ENCODE measurements around the gene KRTAP5-9. TPM values are rescaled to one million over a fixed set of nuclear protein-coding genes. Genes with fewer than 3 reads are reported as not detected.
"Not testable (repeated sequence)": the region's sequence is repeated elsewhere in the genome, so short reads cannot be mapped to it uniquely, and the experiment has no call there.

Gene KRTAP5-9
- polyA plus RNA-seq, 6 donors from 2014 or later, result 0.27 TPM; not detected in 5

DNA sequence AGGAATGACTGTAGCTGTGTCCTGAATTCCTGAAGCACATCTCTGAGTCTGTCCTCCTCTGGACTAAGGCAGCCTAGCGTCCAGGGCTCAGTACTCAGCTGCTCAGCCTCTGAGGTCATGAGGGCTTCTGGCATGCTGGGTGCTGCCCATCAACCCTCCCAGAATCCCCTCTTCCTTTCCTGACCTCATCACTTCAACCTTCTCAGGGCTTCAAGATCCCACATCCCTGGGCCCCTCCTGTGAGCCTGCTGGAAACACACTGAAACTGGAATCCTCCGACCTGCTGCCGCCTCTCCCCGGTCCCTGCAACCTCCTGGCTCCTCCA is 9.6 kb upstream of the KRTAP5-9 start:
- H3K27me3 Mint-ChIP-seq, result peaks cover 3 to 24% (median 11%) of the 10 kb centered on the region in 3 donors
- peaks cover 4 to 12% of the 10 kb centered on the region in 2 donors for H3K36me3 Mint-ChIP-seq
- peaks cover 9 to 10% (median 9%) of the 10 kb centered on the region in 3 donors for H3K4me1 Mint-ChIP-seq
- DNase-seq (no peak), ATAC-seq (ENCODE audit: low read depth in 2 of 2) (no peak)
- H3K27ac Mint-ChIP-seq, result peak overlapping the region in 1 of 6 donors; percentile 60
- peaks cover 0 to 13% (median 8%) of the 10 kb centered on the region in 7 donors for H3K9me3 Mint-ChIP-seq
- no peak overlapping the region for H3K4me3 Mint-ChIP-seq

GRCh38 chr11:71539017-71539416 is 9.2 kb upstream of the KRTAP5-9 start:
- no peak overlapping the region for H3K4me3 Mint-ChIP-seq
- H3K27ac Mint-ChIP-seq, result peak overlapping the region in 1 of 6 donors; percentile 60
- peaks cover 12 to 14% (median 13%) of the 10 kb centered on the region in 3 donors for H3K4me1 Mint-ChIP-seq
- peaks cover 0 to 13% (median 8%) of the 10 kb centered on the region in 7 donors for H3K9me3 Mint-ChIP-seq
- H3K36me3 Mint-ChIP-seq, result peaks cover 4 to 12% of the 10 kb centered on the region in 2 donors
- peaks cover 3 to 24% (median 11%) of the 10 kb centered on the region in 3 donors for H3K27me3 Mint-ChIP-seq
- ATAC-seq (ENCODE audit: low read depth in 2 of 2), result no peak
- DNase-seq, result no peak

DNA sequence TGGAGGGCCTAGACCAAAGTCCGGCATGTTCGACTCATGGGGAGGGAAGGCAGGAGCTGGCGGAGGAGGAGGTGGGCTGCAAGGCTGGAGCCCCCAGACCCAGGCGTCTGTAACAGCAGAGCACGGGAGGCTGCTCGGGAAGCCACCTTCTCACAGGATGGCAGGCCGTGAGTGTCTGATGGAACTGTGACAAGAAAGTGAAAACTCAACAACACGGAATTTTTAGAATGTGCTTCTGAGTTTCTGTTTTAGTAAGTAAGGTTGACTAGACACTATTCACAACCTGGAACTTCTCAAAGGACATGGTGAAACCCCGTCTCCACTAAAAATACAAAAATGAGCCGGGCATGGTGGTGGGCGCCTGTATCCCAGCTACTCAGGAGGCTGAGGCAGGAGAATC is 8.2 kb upstream of the KRTAP5-9 start:
- H3K4me3 Mint-ChIP-seq; H3K27ac Mint-ChIP-seq; ATAC-seq (ENCODE audit: low read depth in 2 of 2); DNase-seq: not testable (repeated sequence)
- Mint-ChIP-seq H3K36me3 (peaks cover 4 to 12% of the 10 kb centered on the region in 2 donors), H3K9me3 (peaks cover 0 to 13% (median 8%) of the 10 kb centered on the region in 7 donors), H3K4me1 (peaks cover 16 to 21% (median 19%) of the 10 kb centered on the region in 3 donors), H3K27me3 (peaks cover 3 to 24% (median 11%) of the 10 kb centered on the region in 3 donors)

DNA sequence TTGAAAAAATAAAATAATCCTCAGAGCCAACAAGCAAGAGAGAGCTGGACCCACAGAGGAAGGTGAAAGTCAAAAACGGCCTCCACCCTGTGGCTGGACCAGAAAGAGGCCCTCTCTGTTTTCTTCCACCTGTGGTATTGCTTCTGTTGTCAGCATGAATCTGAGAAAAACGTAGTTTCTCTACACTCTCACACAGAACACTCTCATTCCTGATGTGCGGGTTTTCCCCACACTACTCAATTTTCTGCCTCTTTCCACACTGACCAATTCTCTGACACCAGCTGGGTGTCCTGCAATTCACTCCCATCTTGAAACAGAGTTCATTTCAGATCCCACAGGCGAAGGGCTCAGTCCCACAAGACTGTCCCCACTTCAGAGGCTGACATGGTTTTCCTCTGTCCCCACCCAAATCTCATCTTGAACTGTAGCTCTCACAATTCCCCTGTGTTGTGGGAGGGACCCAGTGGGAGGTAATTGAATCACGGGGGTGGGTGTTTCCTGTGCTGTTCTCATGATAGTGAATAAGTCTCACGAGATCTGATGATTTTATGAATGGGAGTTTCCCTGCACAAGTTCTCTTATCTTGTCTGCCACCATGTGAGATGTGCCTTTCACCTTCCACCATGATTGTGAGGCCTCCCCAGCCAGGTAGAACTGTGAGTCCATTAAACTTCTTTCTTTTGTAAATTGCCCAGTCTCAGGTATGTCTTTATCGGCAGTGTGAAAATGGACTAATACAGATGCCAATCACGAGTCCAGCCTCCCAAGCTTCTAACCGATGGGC is 7.5 kb upstream of the KRTAP5-9 start:
- not testable (repeated sequence) for ATAC-seq (ENCODE audit: low read depth in 2 of 2); H3K4me3 Mint-ChIP-seq; DNase-seq
- peaks cover 16 to 21% (median 19%) of the 10 kb centered on the region in 3 donors for H3K4me1 Mint-ChIP-seq
- peak overlapping the region in 2 of 6 donors; percentile 7 to 73 for H3K27ac Mint-ChIP-seq
- H3K27me3 Mint-ChIP-seq, result peaks cover 3 to 24% (median 11%) of the 10 kb centered on the region in 3 donors
- H3K9me3 Mint-ChIP-seq, result peaks cover 0 to 13% (median 8%) of the 10 kb centered on the region in 7 donors
- H3K36me3 Mint-ChIP-seq, result peaks cover 4 to 12% of the 10 kb centered on the region in 2 donors

DNA sequence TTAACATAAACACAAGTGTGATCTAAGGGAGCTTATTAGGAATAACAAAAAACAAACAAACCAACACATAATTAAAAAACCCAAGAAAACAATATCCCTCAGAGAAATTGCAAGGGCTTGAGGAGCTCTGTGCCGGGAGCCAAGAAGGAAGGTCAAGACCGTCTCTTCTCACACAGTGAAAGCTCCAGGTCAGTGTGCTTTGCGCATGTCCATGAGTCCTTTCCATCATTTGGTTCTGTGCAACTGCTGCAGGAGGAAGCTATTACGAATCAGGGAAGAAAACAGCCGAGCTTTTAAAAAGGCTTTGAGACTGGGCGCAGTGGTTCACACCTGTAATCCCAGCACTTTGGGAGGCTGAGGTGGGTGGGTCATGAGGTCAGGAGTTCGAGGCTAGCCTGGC is 5.8 kb upstream of the KRTAP5-9 start:
- no peak for DNase-seq
- peak overlapping the region in 1 of 6 donors; percentile 50 for H3K27ac Mint-ChIP-seq
- H3K36me3 Mint-ChIP-seq, result peaks cover 9 to 23% of the 10 kb centered on the region in 2 donors
- H3K4me1 Mint-ChIP-seq, result peaks cover 16 to 21% (median 19%) of the 10 kb centered on the region in 3 donors
- peaks cover 3 to 18% (median 8%) of the 10 kb centered on the region in 7 donors for H3K9me3 Mint-ChIP-seq
- H3K27me3 Mint-ChIP-seq, result peaks cover under 1 to 24% (median 3%) of the 10 kb centered on the region in 3 donors
- ATAC-seq (ENCODE audit: low read depth in 2 of 2), result no peak
- no peak overlapping the region for H3K4me3 Mint-ChIP-seq

- Mint-ChIP-seq H3K36me3 (peaks cover 9 to 23% of the 10 kb centered on the region in 2 donors), H3K27me3 (peaks cover 3 to 31% (median 6%) of the 10 kb centered on the region in 3 donors), H3K4me1 (peaks cover 16 to 21% (median 19%) of the 10 kb centered on the region in 3 donors), H3K9me3 (peaks cover 3 to 18% (median 8%) of the 10 kb centered on the region in 7 donors), H3K27ac (peak overlapping the region in 2 of 6 donors; percentile 44 to 69), H3K4me3 (peak overlapping the region in 5 of 8 donors; percentile 18 to 70 (median 29))
- DNase-seq (no peak), ATAC-seq (ENCODE audit: low read depth in 2 of 2) (no peak)
Observed at GRCh38 chr11:71542879-71543777, 5.1 kb upstream of the KRTAP5-9 start.

GRCh38 chr11:71543866-71544265 is 4.4 kb upstream of the KRTAP5-9 start:
- Mint-ChIP-seq H3K27me3 (peaks cover 3 to 34% (median 11%) of the 10 kb centered on the region in 3 donors), H3K9me3 (peaks cover 3 to 18% (median 8%) of the 10 kb centered on the region in 7 donors), H3K4me3 (peak overlapping the region in 5 of 8 donors; percentile 10 to 70 (median 18)), H3K36me3 (peaks cover 9 to 23% of the 10 kb centered on the region in 2 donors), H3K27ac (peak overlapping the region in 2 of 6 donors; percentile 15 to 21), H3K4me1 (peaks cover 16 to 21% (median 19%) of the 10 kb centered on the region in 3 donors)
- ATAC-seq (ENCODE audit: low read depth in 2 of 2), result peak; percentile 40 to 54
- DNase-seq, result peak; percentile 9

DNA sequence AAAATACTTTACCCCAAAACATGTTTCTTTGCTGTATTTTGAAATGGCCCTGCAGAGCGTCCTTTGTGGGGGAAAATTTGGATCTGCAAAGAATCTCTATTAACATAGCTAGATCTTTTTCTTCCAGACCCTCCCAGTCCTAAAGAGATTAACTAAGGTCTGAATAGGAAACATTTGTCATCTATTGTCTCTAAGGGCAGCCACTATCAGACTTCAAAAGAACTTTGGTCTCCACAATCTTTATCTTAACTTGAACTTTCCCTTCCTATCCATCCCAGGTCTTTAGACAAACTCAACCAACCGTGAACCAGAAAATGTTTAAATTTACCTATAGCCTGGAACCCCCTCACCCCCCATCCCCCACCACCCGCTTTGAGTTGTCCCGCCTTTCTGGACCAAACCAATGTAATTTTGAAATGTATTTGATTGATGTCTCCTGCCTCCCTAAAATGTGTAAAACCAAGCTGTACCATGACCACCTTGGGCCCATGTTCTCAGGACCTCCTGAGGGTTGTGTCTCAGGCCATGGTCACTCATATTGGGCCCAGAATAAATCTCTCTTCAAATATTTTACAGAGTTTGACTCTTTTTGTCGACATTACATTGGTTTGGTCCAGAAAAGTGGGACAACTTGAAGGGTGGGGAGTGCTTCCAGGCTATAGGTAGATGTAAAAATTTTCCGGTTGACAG is 3.5 kb upstream of the KRTAP5-9 start:
- DNase-seq, result no peak
- Mint-ChIP-seq H3K27ac (no peak overlapping the region), H3K36me3 (peaks cover 9 to 23% of the 10 kb centered on the region in 2 donors), H3K4me1 (peaks cover 19 to 26% (median 24%) of the 10 kb centered on the region in 3 donors), H3K27me3 (peaks cover 9 to 34% (median 18%) of the 10 kb centered on the region in 3 donors), H3K4me3 (peak overlapping the region in 2 of 8 donors; percentile 18 to 19), H3K9me3 (peaks cover 3 to 18% (median 8%) of the 10 kb centered on the region in 7 donors)
- ATAC-seq (ENCODE audit: low read depth in 2 of 2), result no peak

DNA sequence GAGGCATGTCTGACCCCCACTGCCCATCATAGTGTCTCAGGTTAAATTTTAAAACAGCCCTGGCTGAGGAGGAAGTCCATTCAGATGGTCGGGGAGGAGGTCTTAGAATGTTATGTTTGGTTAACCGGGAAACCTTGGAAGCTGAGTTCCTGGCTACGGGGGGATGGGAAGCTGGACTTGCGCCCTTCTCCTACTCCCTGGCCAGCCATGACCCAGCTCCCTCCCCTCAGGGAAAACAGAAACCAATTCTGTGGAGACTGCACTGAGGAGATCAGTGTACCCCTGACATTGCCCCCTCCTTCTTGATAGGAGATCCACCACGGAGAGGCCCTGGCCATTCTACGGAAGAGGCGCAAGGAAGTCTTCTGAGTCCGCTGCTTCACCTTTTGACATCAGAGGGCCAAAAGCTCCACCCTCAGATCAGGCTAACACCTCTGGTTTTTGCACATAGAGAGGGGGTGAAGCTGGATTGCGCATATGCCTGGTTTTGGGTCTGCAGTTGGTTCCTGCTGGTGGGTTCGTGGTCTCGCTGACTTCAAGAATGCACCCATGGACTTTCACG is 2.7 kb upstream of the KRTAP5-9 start:
- Mint-ChIP-seq H3K4me3 (no peak overlapping the region), H3K36me3 (peaks cover 9 to 21% of the 10 kb centered on the region in 2 donors), H3K27me3 (peaks cover 10 to 34% (median 18%) of the 10 kb centered on the region in 3 donors), H3K9me3 (peaks cover 3 to 17% (median 8%) of the 10 kb centered on the region in 7 donors), H3K4me1 (peaks cover 23 to 34% (median 32%) of the 10 kb centered on the region in 3 donors), H3K27ac (no peak overlapping the region)
- no peak for ATAC-seq (ENCODE audit: low read depth in 2 of 2)
- no peak for DNase-seq

DNA sequence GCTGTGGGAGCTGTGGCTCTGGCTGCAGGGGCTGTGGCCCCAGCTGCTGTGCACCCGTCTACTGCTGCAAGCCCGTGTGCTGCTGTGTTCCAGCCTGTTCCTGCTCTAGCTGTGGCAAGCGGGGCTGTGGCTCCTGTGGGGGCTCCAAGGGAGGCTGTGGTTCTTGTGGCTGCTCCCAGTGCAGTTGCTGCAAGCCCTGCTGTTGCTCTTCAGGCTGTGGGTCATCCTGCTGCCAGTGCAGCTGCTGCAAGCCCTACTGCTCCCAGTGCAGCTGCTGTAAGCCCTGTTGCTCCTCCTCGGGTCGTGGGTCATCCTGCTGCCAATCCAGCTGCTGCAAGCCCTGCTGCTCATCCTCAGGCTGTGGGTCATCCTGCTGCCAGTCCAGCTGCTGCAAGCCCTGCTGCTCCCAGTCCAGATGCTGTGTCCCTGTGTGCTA is 514 bp downstream of the KRTAP5-9 start:
- DNase-seq (no peak), ATAC-seq (ENCODE audit: low read depth in 2 of 2) (no peak)
- Mint-ChIP-seq H3K9me3 (peaks cover 0 to 7% (median 4%) of the 10 kb centered on the region in 7 donors), H3K27me3 (peaks cover 6 to 24% (median 18%) of the 10 kb centered on the region in 3 donors), H3K36me3 (peaks cover 5 to 11% of the 10 kb centered on the region in 2 donors), H3K4me1 (peaks cover 13 to 25% (median 25%) of the 10 kb centered on the region in 3 donors), H3K4me3 (peak overlapping the region in 1 of 8 donors; percentile 3), H3K27ac (peak overlapping the region in 1 of 6 donors; percentile 43)

GRCh38 chr11:71551711-71552110 is 3.5 kb downstream of the KRTAP5-9 start:
- peaks cover 0 to 2% (median 0%) of the 10 kb centered on the region in 7 donors for H3K9me3 Mint-ChIP-seq
- no peak overlapping the region for H3K4me3 Mint-ChIP-seq
- DNase-seq (no peak), ATAC-seq (ENCODE audit: low read depth in 2 of 2) (no peak)
- peaks cover 15 to 32% (median 24%) of the 10 kb centered on the region in 3 donors for H3K27me3 Mint-ChIP-seq
- peaks cover 0 to 1% of the 10 kb centered on the region in 2 donors for H3K36me3 Mint-ChIP-seq
- no peak overlapping the region for H3K27ac Mint-ChIP-seq
- peaks cover 7 to 16% (median 14%) of the 10 kb centered on the region in 3 donors for H3K4me1 Mint-ChIP-seq

- ATAC-seq (ENCODE audit: low read depth in 2 of 2) (no peak), DNase-seq (no peak)
- Mint-ChIP-seq H3K9me3 (peaks cover 0 to 3% (median 0%) of the 10 kb centered on the region in 7 donors), H3K4me1 (peaks cover 3 to 9% (median 7%) of the 10 kb centered on the region in 3 donors), H3K27me3 (peaks cover 9 to 19% (median 17%) of the 10 kb centered on the region in 3 donors), H3K4me3 (no peak overlapping the region), H3K27ac (no peak overlapping the region), H3K36me3 (no peaks in the 10 kb centered on the region)
Observed at GRCh38 chr11:71554996-71555395, 6.8 kb downstream of the KRTAP5-9 start.
